Stimulated activated CD8-positive, alpha-beta memory T cell treated with anti-CD3 and anti-CD28 coated beads, Interleukin-12 subunit alpha, Interleukin-12 subunit beta, amount 100 ng/mL, for 4 hours (primary cell): ENCODE measurements around the gene PRR5.

ENCODE experiments used
- DNase-seq: peaks from one replicate; pipeline ENCODE4 v3.0.0-alpha.2; 2020; ENCODE audit warnings: low read depth

Gene PRR5

DNA sequence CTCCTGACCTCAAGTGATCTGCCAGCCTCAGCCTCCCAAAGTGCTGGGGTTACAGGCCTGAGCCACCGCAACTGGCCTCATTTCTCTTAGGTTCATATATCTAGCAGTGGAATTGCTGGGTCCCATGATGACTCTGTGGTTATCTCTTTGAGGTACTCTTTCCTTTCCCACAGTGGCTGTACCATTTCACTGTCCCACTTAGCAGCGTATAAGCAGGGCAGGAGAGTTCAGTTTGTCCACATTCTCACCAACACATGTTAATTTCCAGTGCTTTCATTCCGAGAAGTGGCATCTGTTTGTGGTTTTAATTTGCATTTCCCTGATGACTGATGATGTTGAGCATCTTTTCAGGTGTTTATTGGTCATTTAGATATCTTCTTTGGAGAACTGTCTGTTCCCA, 16.4 kb downstream of the PRR5 start:
- no peak for DNase-seq

DNA sequence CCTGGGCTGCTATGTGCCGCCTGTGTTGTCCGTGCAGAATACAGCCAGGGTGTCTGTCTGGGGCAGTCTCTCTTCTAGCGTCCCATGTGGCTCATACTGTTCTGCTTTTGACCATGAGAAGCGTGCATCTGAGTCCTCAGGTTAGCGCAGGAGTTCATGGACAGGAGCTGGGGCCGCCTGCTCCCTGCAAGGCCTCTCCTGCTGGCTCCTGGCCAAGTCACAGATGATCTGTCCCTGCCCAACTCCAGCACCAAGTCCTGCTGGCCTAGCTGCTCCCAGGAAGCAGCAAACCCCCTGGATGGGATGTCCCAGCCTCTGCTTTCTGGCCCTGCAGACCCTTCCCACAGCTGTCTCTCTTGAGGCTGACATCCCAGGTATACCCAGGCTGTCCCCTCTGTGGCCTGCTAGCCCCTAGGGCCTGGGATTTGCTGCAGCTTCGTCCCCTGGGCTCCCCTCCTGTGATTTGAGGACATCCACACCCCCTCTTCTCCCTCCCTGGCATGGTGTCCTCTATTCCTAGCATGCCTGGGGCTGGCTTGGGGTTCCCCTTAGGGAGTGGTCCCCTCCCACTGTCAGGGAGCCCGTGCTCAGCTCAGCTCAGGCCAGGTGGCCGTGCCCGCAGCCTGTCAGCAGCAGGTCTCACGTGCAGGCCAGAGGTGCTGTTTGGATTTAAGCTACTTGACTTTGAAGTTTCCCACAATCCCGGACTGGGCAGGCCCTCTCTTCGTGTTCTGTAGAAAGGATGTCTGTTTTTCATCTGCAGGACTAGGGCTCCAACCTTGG, 17.8 kb downstream of the PRR5 start:
- DNase-seq = no peak

DNA sequence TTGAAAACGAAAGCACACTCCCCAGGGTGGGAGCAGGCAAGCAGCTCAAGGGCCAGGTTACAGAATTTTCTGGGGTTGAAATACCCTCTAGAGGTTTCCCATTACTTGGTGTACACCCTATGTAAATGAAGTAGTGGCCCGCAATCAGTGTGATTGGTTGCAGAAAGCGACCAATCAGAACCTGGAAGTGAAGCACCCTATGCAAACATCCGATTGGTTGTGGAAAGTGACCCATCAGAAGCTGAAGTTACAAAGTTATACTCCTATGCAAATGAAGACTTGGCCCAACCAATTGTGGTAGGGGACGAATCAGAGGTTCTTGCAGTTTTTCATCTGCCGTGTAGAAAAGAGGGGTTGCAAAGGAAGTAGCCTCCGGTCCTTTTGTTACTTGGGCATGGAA, 19.2 kb downstream of the PRR5 start:
- DNase-seq = no peak

DNA sequence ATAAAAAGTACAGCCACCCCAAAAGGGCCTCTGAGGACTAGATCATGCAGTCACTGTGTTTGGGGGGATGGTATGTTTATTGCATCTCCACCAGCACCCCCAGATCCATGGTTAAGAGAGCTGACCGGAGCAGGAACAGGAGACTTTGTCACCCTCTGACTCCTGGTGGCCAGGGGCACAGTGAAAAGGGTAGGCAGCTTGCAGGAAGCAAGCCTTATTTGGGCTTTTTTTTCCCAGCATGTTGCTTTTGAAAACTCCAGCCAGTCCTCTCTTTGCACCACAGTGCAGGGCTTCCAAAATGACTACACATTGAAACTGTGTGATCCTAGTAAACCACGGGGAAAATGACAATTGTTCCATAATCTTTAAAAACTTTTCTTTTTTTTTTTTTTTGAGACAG, 20.6 kb downstream of the PRR5 start:
- DNase-seq = no peak

DNA sequence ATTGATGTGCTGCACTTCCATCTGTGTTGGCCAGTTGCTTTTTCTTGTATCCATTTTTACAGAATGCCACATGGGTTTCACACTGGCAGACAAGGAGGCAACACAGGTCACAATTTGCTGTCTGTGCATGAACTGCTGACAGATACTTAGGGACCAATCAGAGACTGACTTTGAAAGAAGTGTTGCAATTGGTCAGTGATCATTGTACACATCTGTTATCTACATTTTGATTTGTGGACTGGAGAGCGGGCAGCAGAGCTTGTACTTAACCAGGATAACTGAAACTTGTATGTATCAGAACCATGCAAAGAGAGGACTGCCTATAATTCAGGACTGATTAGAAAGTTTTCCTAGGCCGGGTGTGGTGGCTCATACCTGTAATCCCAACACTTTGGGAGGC, 21.8 kb downstream of the PRR5 start:
- DNase-seq = no peak

DNA sequence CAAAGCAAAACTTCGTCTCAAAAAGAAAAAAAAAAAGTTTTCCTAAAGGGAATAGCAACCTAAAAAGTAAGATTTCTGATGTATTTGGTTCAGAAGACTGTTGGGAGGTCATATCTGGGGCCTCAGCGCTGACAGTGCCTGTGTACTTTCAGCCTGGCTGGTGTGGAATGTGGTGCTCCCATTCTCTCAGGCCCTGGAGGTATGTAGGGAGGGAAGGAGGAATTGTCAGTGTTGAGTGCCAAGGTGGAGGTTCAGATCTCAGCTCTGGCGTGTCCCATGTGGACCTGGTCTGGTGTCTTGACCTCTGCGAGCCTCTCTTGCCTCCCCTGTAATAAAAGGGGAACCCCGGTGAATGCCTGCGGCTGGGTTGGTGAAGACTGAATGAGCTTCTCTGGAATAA, 22.4 kb downstream of the PRR5 start:
- no peak for DNase-seq

DNA sequence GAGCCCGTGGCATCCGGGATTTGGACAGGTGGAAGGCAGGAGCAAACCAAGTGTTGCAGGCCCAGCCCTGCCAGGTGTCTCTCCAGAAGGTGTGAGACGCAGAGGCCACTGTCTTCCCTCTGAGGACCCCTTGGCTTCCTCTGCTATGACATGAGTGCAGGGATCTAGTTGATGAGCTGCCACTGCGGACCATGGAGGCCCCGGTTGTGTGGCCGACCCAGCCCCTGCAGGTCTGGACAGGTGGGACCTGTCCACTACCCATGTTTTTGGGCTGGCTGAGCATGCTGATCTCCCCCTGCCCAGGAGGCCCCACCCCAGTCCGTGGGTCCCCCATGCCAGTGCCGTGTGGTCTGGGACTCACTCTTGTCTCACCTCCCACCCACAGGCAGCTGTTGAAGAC, 22.9 kb downstream of the PRR5 start:
- DNase-seq = no peak

DNA sequence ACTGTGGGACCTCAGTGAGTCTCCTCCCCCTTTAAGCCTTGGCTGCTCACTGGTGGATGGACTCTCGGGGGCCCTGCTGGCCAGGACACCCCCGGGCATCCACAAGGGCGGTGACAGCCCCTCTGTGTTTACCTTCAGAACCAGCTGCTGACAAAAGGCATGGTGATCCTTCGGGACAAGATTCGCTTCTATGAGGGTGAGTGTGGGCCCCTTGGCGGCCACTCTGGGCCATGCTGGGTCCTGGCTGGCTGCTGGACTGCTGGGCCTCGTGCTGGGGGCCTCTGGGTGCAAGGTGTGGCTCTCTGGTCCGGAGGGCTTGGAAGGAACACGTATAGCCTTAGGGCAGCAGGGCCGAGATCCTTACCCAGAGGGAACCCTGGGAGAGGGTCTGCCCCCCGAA, 24.4 kb downstream of the PRR5 start:
- DNase-seq = no peak

DNA sequence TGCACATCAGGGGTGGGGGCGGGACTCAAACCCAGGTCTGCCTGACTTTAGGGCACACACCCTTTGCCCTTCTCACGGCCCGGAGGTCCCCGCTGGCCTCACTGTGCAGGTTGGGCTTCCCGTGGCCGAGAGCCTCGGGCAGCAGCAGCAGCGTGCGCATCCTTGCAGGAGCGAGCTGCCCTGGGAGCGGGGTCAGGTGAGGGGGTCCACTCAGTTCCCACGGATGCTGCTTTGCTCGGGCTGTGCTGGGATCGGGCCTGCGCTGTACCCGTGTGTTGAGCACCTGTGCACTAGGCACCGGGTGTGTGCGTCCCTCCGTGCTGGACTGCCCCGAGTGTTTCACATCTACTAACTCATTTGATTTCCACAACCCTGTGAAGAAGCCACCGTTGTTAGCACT, 25.1 kb downstream of the PRR5 start:
- no peak for DNase-seq

DNA sequence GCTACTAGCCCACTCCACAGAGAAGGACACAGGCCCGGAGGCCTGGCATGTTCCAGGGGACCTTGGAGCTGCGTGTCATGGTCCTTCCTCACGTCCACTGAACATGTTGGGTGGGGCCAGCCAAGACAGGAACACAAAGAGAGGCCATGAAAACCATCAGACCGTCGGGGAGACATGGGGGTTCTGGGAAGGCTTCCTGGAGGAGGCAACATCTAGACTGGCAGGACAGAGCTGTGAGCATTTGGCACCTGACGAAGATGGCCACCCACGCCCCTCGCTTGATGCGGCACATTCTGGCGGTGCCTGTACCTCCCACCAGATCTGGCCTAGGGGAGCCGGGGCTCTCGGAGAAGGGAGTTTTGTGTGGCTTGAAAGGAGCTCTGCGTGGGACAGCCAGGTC, 25.7 kb downstream of the PRR5 start:
- no peak for DNase-seq

DNA sequence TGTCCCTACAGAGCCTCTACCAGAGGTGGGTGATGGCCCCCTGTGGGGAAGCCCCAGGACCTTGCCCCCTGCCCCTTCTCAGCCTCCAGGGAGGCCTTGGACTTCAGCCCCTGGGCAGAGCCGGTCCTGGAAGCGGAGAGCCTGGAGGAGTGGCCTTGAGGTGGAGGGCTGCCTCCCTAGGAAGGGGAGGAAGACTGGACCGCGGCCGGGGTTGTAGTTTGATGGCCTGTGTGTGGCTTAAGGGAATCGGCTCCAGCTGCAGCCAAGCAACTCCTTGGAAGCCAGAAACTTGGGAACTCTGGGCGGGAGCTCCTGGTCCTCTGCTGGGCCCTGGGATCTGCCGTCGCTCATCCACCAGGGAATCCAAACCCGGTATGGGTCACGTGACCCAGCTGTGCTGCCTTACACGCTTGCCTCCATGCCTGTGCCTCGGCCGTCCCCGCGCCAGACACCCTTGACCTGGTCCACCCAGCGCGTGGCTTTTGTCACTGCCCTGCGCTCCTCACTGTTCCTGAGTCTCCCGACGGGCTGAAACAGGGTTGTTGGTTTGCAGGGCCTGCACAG, 26.8 kb downstream of the PRR5 start:
- DNase-seq = no peak

DNA sequence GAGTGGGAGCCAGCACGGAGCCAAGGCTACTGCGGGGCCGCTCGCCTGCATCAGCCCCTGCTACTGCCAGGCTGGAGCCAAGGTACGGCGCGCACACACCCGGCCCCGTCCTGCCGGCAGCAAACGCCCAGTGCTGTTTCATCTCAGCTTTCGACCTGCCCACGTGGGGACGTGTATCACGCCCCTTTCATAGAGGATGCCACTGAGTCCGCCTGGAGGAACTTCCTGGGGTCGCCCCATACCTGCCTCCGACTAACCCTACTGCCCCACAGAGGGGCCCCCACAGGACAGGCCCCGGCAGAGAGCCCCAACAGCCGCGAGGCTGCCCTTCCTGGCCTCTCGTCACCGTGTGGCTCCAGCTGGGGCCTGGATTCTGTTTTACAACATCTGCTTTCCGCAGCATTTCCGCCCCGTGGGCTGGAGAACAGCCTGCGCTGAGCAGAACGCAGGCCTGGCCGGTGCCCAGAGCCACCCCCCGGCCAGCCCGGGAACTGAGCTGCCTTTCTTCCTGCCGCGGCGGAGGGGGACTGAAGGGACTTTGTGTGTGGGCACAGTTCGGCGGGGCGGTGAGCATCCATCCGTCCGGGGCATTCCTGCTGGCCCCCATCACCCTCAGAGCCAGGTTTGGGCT, 27.5 kb downstream of the PRR5 start:
- DNase-seq = no peak

DNA sequence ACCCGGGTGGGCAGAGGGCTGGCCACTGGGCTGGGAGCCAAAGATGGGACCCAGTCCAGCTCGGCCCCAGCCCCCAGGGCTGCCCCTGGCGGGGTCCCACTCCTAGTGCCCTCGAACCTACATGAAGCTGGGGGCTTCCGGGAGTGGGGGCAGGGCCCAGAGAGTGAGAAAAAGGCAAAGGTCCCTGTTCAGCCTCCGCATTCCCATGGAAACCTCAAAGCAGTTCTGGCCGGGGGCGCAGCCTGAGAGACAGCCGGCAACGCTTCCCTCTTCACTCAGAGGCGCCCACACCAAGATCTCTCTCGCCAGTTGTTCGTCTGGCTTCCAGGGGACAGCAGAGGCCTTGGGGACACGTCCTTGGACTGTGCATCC, 28.0 kb downstream of the PRR5 start:
- no peak for DNase-seq

DNA sequence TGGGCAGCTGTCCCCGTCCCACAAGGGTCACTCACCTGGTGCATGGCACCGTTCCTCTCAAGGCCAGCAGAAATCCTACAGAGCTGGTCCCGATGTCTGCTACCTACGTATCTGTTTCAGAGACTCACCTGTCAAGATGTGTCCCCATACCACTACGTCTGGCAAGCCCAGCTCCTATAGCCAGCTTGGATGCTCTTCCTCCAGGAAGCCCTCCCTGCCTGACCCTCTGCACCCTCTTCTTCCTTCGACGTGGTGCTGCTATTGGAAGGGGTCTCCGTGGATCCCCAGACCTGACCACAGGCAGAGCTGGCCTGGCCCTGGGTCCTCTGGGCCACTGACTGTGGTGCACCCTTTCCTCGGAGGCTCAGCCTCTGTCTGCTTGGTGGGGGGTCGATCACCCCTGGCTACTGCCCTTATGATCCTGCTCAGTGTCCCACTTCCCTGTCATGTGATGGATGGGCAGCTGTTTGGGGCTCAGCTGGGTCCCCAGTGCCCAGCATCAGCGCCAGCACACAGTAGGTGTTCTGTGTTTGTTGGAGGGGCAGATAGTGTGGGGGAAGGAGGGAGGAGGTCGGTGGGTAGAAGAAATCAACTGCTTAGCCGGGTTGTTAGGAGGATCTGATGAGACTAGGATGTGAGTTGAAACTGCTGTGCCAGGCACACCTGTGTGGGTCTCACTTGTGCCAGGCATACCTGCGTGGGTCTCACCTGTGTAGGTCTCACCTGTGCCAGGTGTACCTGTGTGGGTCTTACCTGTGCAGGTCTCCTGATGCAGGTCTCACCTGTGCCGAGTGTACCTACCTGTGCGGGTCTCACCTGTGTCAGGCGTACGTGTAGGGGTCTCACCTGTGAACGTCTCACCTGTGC, 28.7 kb downstream of the PRR5 start:
- no peak for DNase-seq

DNA sequence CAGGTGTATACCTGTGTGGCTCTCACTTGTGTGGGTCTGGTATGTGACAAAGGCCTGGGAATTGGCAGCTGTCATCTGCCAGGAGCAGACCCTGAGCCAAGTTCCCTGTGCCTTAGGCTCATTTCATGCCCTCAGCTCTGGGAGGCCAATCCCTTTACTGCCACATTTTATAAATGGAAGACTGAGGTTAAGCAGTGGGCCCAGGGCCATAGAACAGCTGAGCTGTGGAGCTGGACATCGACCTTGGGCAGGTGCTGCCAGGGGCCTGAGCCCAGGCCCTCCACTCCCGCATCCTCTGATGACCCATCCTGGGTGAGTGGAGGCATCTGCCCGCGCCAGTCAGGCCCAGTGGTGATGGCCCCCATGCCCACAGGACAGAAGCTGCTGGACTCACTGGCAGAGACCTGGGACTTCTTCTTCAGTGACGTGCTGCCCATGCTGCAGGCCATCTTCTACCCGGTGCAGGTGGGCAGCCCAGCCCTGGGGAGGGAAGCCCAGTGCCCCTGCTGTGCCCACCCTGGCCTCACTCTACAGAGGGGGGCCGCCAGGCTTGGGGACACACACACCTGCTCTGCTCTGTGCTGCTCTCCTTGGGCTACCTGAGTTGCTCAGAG, 29.5 kb downstream of the PRR5 start:
- DNase-seq = no peak

DNA sequence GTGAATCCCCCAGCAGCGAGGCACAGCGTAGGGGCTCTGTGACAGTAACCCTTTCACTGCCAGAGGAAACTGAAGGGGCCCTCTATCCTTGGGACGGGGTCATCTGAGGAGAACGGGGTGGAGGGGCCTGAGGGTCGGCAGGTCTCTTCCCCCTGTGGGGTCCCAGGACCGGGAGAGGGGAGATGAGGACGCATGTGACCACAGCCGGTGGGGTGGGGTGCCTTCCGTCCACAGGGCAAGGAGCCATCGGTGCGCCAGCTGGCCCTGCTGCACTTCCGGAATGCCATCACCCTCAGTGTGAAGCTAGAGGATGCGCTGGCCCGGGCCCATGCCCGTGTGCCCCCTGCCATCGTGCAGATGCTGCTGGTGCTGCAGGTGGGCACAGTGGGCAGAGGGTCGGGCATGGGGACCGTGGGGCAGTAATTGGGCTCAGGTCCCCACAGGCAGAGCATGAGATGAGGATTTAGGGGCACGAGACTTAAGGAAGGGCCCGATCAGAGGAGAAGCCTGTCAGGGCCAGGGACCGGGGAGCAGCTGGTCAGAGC, 30.1 kb downstream of the PRR5 start:
- DNase-seq = no peak

DNA sequence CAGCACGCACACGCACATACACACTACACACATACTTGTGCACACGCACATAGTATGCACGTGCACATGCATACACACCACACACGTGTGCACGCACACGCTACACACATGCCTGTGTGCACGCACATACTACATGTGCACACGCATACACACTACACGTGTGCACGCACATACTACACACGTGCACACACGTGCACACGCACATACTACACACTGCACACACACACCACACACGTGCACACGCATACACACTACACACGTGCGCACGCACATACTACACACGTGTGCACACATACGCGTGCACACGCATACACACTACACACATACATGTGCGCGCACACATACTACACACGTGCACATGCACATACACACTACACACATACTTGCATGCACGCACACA, 30.7 kb downstream of the PRR5 start:
- no peak for DNase-seq

DNA sequence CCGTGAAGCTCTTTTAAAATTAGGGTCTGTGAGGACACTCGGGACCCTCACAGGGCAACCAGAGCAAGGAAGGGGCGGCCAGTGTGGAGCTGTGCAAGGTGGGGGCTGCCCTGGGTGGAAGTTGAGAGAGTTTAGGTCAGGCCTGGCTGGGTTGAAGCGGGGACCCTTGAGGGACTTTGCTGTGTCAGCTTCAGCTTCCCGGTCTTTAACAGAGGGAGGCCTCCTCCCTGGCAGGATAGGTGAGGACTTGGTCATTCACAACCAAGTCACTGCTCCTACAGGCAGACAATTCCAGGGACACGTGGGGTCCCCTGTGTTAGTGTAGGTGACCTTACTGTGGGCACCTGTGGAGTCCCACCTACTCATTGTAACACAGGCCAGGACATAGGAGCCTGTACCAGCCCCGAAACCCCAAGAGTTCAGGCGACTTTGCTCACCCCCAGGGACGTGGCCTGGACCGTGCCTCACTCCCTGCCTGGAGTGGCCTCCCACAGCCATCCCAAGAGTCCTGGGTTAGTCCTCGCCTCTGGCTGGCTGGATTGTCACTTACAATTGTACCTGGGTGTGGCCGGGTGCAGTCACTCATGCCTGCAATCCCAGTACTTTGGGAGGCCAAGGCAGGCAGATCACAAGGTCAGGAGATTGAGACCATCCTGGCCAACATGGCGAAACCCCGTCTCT, 31.6 kb downstream of the PRR5 start:
- DNase-seq = no peak

DNA sequence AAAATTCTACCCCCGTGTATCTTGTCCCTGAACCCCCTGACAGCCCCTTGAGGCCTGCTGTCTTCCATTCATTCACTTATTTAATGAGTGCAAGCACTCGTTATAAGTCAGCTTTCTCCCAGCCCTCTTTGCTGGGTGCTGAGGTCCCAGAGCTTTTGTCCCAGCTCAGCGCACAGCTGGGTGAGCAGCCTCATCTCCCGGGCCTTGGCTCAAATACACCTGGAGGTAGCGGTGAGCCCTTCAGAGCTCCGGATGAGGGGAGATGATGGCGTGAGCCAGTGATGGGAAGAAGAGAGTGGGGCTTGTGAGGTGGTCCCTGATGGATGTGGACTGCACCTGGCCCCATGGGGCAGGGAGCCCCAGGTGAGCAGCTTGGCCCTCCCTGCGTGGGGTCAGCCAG, 32.3 kb downstream of the PRR5 start:
- DNase-seq = no peak

DNA sequence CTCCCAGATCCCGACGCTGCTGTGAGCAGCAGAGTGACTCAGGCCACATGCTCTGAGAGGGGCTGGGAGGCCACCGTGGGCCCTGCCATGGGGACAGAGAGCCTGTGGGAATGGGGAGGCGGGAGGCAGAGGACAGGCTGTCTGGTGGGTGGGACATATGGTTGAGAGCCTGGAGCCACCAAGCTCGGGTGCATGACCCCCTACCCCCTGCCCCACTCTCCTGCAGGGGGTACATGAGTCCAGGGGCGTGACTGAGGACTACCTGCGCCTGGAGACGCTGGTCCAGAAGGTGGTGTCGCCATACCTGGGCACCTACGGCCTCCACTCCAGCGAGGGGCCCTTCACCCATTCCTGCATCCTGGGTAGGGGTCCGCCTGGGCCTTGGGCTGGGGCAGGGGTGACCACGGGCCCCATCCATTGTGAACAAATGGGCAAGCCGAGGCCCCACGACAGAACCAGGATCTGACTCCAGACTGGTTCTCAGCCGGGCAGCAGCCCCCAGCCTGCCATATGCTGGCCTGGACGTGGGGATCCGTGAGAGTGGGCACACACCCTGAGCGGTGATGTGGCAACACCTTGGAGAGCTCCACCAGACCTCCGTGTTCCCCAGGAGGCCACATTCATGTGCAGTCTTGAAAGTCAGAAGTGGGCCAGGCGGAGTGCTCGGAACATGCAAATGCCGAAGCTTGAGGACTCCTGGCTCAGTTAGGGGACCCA, 33.0 kb downstream of the PRR5 start:
- DNase-seq = no peak
